ENCODE results near the gene HMSD. TPM values are rescaled to one million over a fixed set of nuclear protein-coding genes. Genes with fewer than 3 reads are reported as not detected.

The HMSD gene
- total and polyA plus RNA-seq, 2 experiments from 2014 or later, result 2.6 to 25.1 TPM

GRCh38 chr18:63980896-63981460 is 31.9 kb downstream of the HMSD start:
- peaks cover 4% of the 10 kb centered on the region; the same call in 2 of the 3 replicates for H3K4me1 Mint-ChIP-seq
- H3F3A ChIP-seq (replicated peaks; ENCODE audit: low read depth), result no peaks in the 10 kb centered on the region
- H3K4me3 Mint-ChIP-seq, result no peak overlapping the region
- H3K9me2 ChIP-seq (ENCODE audit: insufficient read depth), result no peaks in the 10 kb centered on the region
- H3K4me1 ChIP-seq (ENCODE audit: insufficient read depth), result no peaks in the 10 kb centered on the region
- H3K27me3 Mint-ChIP-seq (ENCODE audit: insufficient read depth, low read depth, poor library complexity), result peaks cover 32% of the 10 kb centered on the region
- H4K20me1 ChIP-seq (replicated peaks; ENCODE audit: insufficient read depth), result no peaks in the 10 kb centered on the region
- H3K79me2 ChIP-seq (replicated peaks; ENCODE audit: insufficient read depth), result no peaks in the 10 kb centered on the region
- DNase-seq (ENCODE audit: low spot score), result no peak
- H3K27me3 ChIP-seq (ENCODE audit: insufficient read depth), result peaks cover 45% of the 10 kb centered on the region
- no peak overlapping the region for H3K27ac ChIP-seq (ENCODE audit: low read depth)
- no peaks in the 10 kb centered on the region for H3K36me3 Mint-ChIP-seq (ENCODE audit: low read depth)
- no peak overlapping the region for H3K27ac Mint-ChIP-seq
- no peaks in the 10 kb centered on the region for H3K36me3 ChIP-seq (ENCODE audit: insufficient read depth)
- no peak overlapping the region for H3K4me3 ChIP-seq
- H3K4me2 ChIP-seq, result no peak overlapping the region
- no peaks in the 10 kb centered on the region for H3K9me3 Mint-ChIP-seq
- no peak overlapping the region for H2AFZ ChIP-seq
- no peak for TF ChIP-seq REST (IDR thresholded peaks at IDR 0.05; ENCODE audit: unreplicated experiment)
- no peak for TF ChIP-seq STAT1 (IDR thresholded peaks at IDR 0.05; ENCODE audit: unreplicated experiment)
- TF ChIP-seq CTCF (conservative IDR thresholded peaks at IDR 0.05; ENCODE audit: low read depth in 2 of 2), result no peak
- TF ChIP-seq ZNF114 (CRISPR knock-in tag; IDR thresholded peaks at IDR 0.05), result no peak
- no peak for ATAC-seq

- Mint-ChIP-seq H3K4me3 (no peak overlapping the region), H3K27ac (no peak overlapping the region), H3K9me3 (no peaks in the 10 kb centered on the region), H3K27me3 (ENCODE audit: insufficient read depth, low read depth, poor library complexity) (peaks cover 29% of the 10 kb centered on the region), H3K4me1 (peaks cover 4% of the 10 kb centered on the region; the same call in 2 of the 3 replicates), H3K36me3 (ENCODE audit: low read depth) (no peaks in the 10 kb centered on the region)
- DNase-seq (ENCODE audit: low spot score) (no peak), ATAC-seq (no peak)
- H3F3A ChIP-seq (replicated peaks; ENCODE audit: low read depth), result no peaks in the 10 kb centered on the region
- H2AFZ ChIP-seq, result no peak overlapping the region
- no peaks in the 10 kb centered on the region for H3K36me3 ChIP-seq (ENCODE audit: insufficient read depth)
- H4K20me1 ChIP-seq (replicated peaks; ENCODE audit: insufficient read depth), result no peaks in the 10 kb centered on the region
- TF ChIP-seq JUNB (IDR thresholded peaks at IDR 0.05; ENCODE audit: unreplicated experiment) (no peak), ZNF114 (CRISPR knock-in tag; IDR thresholded peaks at IDR 0.05) (no peak), ZNF331 (CRISPR knock-in tag; IDR thresholded peaks at IDR 0.05; ENCODE audit: low read depth) (no peak), EZH2phosphoT487 (IDR thresholded peaks at IDR 0.05; ENCODE audit: unreplicated experiment) (no peak)
- H3K79me2 ChIP-seq (replicated peaks; ENCODE audit: insufficient read depth), result no peaks in the 10 kb centered on the region
- no peaks in the 10 kb centered on the region for H3K9me2 ChIP-seq (ENCODE audit: insufficient read depth)
- peaks cover 37% of the 10 kb centered on the region for H3K27me3 ChIP-seq (ENCODE audit: insufficient read depth)
- H3K4me1 ChIP-seq (ENCODE audit: insufficient read depth), result no peaks in the 10 kb centered on the region
- H3K4me3 ChIP-seq, result no peak overlapping the region
- H3K27ac ChIP-seq (ENCODE audit: low read depth), result no peak overlapping the region
- no peak overlapping the region for H3K4me2 ChIP-seq
Observed at GRCh38 chr18:63981719-63982118, 32.6 kb downstream of the HMSD start.
